COLO668 (cell line): ENCODE measurements around the gene SYMPK.
"Not testable (repeated sequence)": the region's sequence is repeated elsewhere in the genome, so short reads cannot be mapped to it uniquely, and the experiment has no call there.

ENCODE experiments used
- DNase-seq: peaks from one replicate; lab custom pipeline; 2025; ENCODE audit not compliant: unreplicated experiment; lab: John Stamatoyannopoulos, UW

SYMPK gene

DNA sequence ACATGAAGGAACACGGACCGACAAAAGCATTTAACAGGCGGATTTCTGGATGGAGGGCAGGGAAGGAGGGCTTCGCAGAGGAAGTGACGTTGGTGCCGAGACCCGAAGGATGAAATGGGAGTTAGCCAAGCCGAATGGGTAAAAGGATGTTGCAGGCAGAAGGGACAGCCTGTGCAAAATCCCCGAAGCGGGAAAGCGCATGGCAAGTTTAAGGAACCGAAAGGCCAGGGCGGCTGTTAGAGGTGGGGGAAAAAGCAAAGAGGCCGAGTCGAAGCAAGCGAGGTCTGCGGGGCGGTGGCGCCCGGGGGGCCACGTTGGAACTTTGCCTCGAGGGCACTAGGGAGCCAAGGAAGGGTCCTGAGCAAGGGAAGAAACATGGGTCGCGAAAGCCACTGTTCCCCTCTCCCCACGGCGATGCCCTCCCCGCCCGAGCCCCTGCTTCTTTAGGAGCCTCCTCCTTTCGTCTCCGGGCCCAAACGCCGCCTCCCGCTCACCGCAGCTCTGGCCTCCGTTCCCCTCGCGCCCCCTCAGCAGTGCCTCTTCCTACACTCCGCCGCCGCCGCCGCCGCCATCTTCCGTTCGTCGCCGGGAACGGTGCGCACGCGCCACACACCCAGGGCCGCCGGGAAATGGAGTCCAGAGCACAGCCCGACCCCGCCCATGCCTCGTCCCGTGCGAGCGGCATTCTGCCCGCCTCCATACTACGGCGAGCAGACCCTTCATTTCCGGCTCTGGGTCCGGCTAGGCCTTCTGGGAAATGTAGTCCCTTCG, at the start of gene SYMPK:
SYMPK (minus strand) TSS at position 584 of the 771 bp plus-strand sequence. CDS start 8,652 bp downstream, outside the sequence.
- peak; percentile 98 for DNase-seq

- DNase-seq, result no peak
These were observed 48.3 kb upstream of the SYMPK start for GRCh38 chr19:45911291-45911690.

DNA sequence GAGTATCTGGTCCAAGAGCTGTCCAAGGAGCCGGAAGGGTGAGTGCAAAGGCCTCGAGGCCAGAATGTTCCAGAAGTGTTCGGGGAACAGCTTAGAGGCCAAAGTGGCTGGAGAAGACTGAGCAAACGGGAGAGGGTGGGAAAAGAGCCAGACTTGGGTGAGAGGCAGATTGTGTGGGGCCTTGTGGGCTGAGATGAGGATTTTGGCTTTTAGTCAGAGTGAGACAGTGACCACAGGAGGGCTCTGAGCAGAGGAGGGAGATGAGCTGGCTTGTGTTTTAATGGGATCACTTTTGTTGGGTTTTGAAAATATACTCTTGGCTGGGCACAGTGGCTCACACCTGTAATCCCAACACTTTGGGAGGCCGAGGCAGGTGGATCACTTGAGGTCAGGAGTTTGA, 46.0 kb upstream of the SYMPK start:
- no peak for DNase-seq

DNA sequence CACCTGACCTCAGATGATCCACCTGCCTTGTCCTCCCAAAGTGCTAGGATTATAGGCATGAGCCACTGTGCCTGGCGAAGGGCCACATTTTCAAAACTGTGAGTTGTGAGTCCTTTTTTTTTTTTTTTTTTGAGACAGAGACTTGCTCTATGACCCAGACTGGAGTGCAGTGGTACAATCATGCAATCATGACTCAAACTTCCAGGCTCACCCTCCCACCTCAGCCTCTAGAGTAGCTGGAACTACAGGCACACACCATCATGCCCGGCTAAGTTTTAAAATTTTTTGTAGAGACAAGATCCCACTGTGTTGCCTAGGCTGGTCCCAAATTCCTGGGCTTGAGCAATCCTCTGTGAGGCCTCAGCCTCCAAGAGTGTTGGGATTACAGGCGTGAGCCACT, 43.3 kb upstream of the SYMPK start:
- DNase-seq, result no peak

GRCh38 chr19:45905011-45905410, 42.1 kb upstream of the SYMPK start:
- DNase-seq, result no peak

- peak; percentile 98 for DNase-seq
These were observed 40.0 kb upstream of the SYMPK start for GRCh38 chr19:45902651-45903625.

- DNase-seq, result peak; percentile 26
These were observed 39.1 kb upstream of the SYMPK start, which contains the start of gene MYPOP for GRCh38 chr19:45901912-45902650. Gene MYPOP, minus strand, starts transcription at chr19:45902613. Its CDS starts 840 bp downstream, at chr19:45901773.

DNA sequence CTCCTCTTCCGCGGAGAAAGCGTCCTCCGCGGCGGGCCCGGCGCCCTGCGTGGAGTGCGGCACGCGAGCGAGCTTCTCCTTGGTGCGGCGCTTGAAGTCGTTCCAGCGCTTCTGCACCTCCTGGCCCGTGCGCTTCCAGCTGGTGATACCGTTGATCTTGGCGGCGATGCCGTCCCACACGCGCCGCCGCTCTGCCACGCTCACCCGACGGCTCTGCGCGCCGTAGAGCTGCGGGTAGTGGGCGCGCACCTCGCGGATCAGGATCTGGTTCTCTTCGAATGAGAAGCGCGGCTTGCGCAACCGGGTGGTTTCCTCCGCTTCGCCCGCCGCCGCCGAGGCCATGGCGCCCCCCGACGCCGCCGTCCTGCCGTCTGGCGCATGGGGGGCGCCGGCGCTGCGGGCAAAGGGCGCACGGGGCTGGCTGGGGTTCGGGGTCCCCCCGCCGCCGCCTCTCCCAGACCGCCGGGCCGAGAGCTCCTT, 38.5 kb upstream of the SYMPK start:
- DNase-seq, result peak; percentile 42

- no peak for DNase-seq
These were observed 37.9 kb upstream of the SYMPK start for GRCh38 chr19:45900738-45901431.

DNA sequence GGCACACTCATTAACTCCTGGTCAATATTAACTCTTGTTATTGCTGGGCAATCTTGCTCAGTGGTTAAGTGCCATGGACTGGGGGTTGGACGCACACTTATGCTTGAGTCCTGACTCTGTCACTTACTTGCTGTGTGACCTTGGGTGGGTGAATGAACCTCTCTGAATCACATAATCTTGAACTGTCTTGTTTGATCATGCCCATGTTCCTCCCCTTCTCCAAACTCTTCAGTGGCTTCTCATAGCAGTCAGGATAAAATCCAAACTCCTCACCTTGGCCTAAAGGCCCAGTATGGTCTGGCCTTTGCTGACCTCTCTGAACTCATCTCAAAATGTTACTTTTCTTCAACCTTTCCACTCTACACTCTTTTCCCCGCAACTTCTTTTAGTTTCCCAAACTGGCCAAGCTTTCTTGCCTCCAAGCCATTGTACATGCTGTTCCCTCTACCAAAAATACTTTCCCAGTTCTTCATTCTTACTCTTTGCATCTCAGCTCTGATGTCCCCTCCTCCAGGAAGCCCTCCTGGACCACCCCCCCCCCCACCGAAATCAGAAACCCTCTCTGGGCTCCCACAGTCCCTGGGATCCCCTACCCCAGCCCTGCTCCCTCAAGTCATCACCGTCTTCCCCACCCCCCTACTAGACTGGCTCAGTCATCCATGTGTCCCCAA, 37.1 kb upstream of the SYMPK start:
- no peak for DNase-seq

DNA sequence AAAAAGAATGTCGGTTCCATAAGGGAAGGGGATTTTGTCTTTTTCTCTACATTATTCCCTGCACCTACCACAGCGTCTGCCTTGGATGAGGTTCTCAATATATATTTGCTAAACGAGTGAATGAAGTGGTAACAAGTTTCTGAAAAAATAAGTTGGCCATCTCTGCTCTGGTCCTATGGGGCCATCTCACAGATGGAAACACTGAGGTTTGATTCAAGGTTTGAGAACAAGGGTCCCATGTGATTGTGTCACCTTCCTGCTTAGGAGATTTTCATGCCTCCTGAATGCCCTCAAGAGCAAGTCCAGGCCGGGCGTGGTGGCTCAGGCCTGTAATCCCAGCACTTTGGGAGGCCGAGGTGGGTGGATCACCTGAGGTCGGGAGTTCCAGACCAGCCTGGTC, 36.3 kb upstream of the SYMPK start:
- no peak for DNase-seq

DNA sequence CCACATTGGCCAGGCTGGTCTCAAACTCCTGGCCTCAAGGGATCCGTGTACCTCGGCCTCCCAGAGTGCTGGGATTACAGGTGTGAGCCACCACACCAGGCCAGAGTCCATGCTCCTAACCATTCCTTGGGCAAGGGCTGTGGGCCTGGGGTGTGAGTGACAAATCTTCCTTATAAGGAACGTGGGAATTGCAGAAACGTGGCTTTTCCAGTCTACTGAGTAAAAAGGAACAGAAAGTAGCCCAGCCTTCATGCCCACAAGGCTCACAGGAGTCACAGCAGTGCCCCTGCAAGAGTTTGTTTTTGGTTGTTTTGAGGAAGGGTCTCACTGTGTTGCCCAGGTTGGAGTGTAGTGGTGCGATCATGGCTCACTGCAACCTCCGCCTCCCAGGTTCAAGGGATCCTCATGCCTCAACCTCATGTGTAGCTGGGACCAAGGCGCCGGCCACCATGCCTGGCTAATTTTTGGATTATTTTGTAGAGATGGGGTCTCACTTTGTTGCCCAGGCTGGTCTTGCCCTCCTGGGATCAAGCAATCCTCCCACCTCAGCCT, 34.4 kb upstream of the SYMPK start:
- no peak for DNase-seq

DNA sequence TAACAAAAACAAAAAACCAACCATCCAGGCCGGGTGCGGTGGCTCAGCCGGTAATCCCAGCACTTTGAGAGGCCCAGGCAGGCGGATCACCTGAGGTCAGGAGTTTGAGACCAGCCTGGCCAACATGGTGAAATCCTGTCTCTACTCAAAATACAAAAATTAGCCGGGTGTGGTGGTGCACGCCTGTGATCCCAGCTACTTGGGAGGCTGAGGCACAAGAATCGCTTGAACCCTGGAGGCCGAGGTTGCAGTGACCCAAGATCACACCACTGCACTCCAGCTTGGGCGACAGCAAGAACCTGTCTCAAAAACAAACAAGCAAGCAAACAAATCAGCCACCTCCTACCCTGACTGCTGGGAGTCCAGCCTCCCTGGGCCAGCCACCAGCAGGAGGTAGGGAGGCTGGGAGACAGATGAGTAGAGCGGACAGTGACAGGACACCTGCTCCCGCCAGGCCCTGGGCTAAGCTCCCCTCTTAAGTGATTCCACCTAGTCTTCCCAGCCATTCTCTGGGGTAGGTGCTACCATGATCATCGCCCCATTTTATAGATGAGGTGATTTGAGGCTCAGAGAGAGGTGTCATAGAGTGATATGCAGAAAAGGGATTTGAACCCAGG, 33.1 kb upstream of the SYMPK start:
- DNase-seq, result not testable (repeated sequence)

DNA sequence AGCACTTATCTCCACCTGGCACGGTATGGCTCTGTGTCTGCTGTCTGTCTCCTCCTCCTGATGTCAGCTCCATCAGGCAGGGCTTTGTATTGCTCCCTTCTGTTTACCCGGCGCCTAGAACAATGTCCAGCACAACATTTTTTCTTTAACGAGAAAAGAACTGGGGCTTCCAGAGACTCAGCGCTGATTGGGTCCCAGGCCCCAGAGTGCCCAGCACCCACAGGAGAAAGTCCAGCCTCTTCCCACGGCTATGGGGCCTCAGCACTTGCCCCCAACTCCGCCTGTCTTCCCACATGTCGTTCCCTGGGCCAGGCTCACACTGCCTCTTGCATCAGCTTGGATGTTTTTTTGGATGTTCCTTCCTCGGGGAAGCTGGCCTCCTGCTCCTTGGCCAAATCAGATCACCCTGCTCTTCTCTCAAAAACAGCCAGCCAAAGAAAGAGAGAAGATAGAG, 32.6 kb upstream of the SYMPK start:
- no peak for DNase-seq

GRCh38 chr19:45890877-45891276, 27.9 kb upstream of the SYMPK start:
- DNase-seq, result no peak

- DNase-seq, result no peak
These were observed 26.4 kb upstream of the SYMPK start for GRCh38 chr19:45889210-45889885.

- DNase-seq, result no peak
These were observed 24.3 kb upstream of the SYMPK start for GRCh38 chr19:45887200-45887710.
